Measurements from ENCODE around the gene NOX3. TPM values are rescaled to one million over a fixed set of nuclear protein-coding genes. Genes with fewer than 3 reads are reported as not detected.

NOX3 gene
- total and polyA plus RNA-seq, 2 of the 8 experiments (the other 6 are each of a cell fraction or from before 2014, with no cell fraction given) = not detected

DNA sequence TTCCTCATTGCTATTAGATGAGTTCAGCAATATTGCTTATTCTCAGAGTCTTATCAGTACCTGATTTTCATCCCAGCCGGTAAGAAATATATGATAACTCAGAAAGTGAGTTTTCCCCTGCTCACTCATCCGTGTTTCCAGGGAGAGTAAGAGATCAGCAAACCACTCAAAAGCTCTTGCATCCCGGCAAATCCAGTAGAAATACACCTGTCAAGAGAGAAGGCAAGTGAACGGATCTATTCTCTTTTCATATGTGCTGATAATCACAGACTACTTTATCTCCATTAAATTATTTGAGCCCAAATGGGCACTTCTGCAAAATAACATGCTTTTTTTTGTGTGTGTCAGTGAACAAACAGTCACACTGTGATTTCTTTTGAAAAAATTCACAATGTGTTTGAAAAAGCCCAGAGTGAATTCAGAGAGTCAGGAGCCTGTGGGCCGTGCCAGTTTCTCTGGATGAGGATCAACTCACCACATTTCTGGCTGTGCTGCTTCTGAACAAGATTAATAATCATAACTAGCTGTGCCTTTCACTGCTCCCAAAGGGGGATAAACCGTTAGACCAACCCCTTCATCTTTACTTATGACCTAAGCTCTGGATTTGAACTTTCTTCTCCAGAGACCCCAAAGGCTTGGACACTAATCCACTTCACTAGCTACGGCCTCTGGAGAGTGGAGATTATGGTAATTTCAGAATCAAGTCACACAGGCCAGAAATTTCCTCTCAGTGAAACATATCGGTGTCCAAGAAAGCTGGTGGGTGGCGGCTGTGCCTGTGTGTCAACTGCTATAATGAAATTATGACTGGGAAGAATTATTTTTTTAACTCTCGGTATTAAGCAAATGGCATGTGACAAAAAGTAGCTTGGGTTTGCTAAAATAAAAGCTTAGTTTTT is 44.2 kb downstream of the NOX3 start:
- no peak overlapping the region for H3K56ac ChIP-seq (replicated peaks; ENCODE audit: insufficient read length, low read depth, low read length)
- H3K4me2 ChIP-seq (ENCODE audit: insufficient read depth in 1 of 2, low read depth in 2 of 2, low read length in 2 of 2) = no peak overlapping the region
- H4K5ac ChIP-seq (ENCODE audit: insufficient read length, low read depth, low read length) = no peak overlapping the region
- H3K14ac ChIP-seq (ENCODE audit: insufficient read length) = no peak overlapping the region
- H2BK12ac ChIP-seq (ENCODE audit: low read depth, low read length) = no peak overlapping the region
- no peak overlapping the region for H2AFZ ChIP-seq (ENCODE audit: low read length)
- H2BK15ac ChIP-seq (ENCODE audit: low read length) = no peak overlapping the region
- no peak for DNase-seq (ENCODE audit: low read depth in 1 of 2, low spot score in 2 of 2)
- ChIA-PET CTCF (ENCODE audit: partially characterized antibody) (interaction anchor here (0.6 to 7.5 kb wide), 13 partner anchors 8 to 414 kb away, joined by 3 to 64 read pairs (median 3); partner anchors contain the start of gene NOX3), POLR2A (ENCODE audit: partially characterized antibody) (no interaction called here)
- no peaks in the 10 kb centered on the region for H3K27me3 ChIP-seq (replicated peaks in 1 of 4; ENCODE audit: control insufficient read depth in 3 of 4, extremely low read depth in 1 of 4, insufficient read depth in 3 of 4, low read length in 3 of 4)
- no peak overlapping the region for H3K9ac ChIP-seq (replicated peaks in 1 of 4; ENCODE audit: extremely low read depth in 1 of 4, low read depth in 3 of 4, low read length in 3 of 4)
- H2BK5ac ChIP-seq (ENCODE audit: low read depth, low read length) = no peak overlapping the region
- H2AK5ac ChIP-seq (ENCODE audit: low read depth, low read length) = no peak overlapping the region
- no peak overlapping the region for H2BK120ac ChIP-seq (replicated peaks; ENCODE audit: low read depth, low read length)
- H3K4ac ChIP-seq (replicated peaks; ENCODE audit: insufficient read length, low read depth, low read length) = no peak overlapping the region
- H2BK20ac ChIP-seq (ENCODE audit: low read length) = no peak overlapping the region
- no peaks in the 10 kb centered on the region for H3K23me2 ChIP-seq (ENCODE audit: low read depth, low read length)
- H3K79me1 ChIP-seq (ENCODE audit: low read depth, low read length) = no peaks in the 10 kb centered on the region
- H3K23ac ChIP-seq (ENCODE audit: insufficient read length) = no peak overlapping the region
- no peak overlapping the region for H4K91ac ChIP-seq (replicated peaks; ENCODE audit: insufficient read length, low read length)
- WGBS, 2 experiments (ENCODE audit: extremely low coverage in 1 of 2, insufficient coverage in 1 of 2, insufficient read length in 1 of 2, insufficient replicate concordance in 2 of 2, low coverage in 1 of 2, low lambda C conversion rate in 2 of 2, missing lambda C conversion rate in 1 of 2) = 84% methylated on average over 10 of the region's 10 CpGs; no CpG with 5 or more reads in 1 of the 2 experiments
- no peak overlapping the region for H4K8ac ChIP-seq (ENCODE audit: extremely low read depth, insufficient read depth, low read length)
- no peaks in the 10 kb centered on the region for H4K20me1 ChIP-seq (replicated peaks in 1 of 2; ENCODE audit: control insufficient read depth in 1 of 2, insufficient read depth in 2 of 2, low read length in 2 of 2)
- H3K9me3 ChIP-seq (ENCODE audit: insufficient read depth in 2 of 2, low read depth in 1 of 2, low read length in 1 of 2) = no peaks in the 10 kb centered on the region
- FAIRE-seq = no peak
- no peaks in the 10 kb centered on the region for H3K79me2 ChIP-seq (ENCODE audit: control insufficient read depth in 1 of 2, insufficient read depth in 2 of 2, low read length in 2 of 2)
- H3K27ac ChIP-seq (ENCODE audit: low read depth, low read length) = no peak overlapping the region
- no peak overlapping the region for H3K4me3 ChIP-seq (ENCODE audit: extremely low read depth in 1 of 4, insufficient read depth in 2 of 4, low read depth in 3 of 4, low read length in 4 of 4)
- no peak overlapping the region for H3K18ac ChIP-seq (ENCODE audit: extremely low read depth, low read length)
- no peaks in the 10 kb centered on the region for H3K36me3 ChIP-seq (ENCODE audit: control insufficient read depth in 2 of 4, insufficient read depth in 4 of 4, low read length in 3 of 4)
- H3K4me1 ChIP-seq (replicated peaks in 1 of 4; ENCODE audit: control insufficient read depth in 3 of 4, insufficient read depth in 4 of 4, low read length in 3 of 4) = peaks cover 0 to 2% (median 0%) of the 10 kb centered on the region in 4 experiments; a peak in 1 of 7 replicates
- no peak for TF ChIP-seq TAF7 (optimal IDR thresholded peaks at IDR 0.05; ENCODE audit: borderline replicate concordance, low read depth, low read length)
